Inferior parietal cortex (tissue), 1 donor: ENCODE results near the gene SLIT3.
A peak's percentile ranks its signal among the peaks of the same experiment; 100 is the strongest.

ENCODE experiments used
- DNase-seq: peaks from one replicate; pipeline ENCODE4 v3.0.0-alpha.2; 2016; ENCODE audit errors: extremely low spot score

SLIT3 gene

GRCh38 chr5:168831383-168831782, 469.6 kb downstream of the SLIT3 start:
- DNase-seq = no peak

GRCh38 chr5:168830833-168831232, 470.1 kb downstream of the SLIT3 start:
- no peak for DNase-seq

GRCh38 chr5:168829922-168830417, 471.0 kb downstream of the SLIT3 start:
- no peak for DNase-seq

GRCh38 chr5:168829044-168829443, 471.9 kb downstream of the SLIT3 start:
- no peak for DNase-seq

GRCh38 chr5:168827636-168828035, 473.3 kb downstream of the SLIT3 start:
- no peak for DNase-seq

GRCh38 chr5:168826246-168826725, 474.7 kb downstream of the SLIT3 start:
- no peak for DNase-seq

DNA sequence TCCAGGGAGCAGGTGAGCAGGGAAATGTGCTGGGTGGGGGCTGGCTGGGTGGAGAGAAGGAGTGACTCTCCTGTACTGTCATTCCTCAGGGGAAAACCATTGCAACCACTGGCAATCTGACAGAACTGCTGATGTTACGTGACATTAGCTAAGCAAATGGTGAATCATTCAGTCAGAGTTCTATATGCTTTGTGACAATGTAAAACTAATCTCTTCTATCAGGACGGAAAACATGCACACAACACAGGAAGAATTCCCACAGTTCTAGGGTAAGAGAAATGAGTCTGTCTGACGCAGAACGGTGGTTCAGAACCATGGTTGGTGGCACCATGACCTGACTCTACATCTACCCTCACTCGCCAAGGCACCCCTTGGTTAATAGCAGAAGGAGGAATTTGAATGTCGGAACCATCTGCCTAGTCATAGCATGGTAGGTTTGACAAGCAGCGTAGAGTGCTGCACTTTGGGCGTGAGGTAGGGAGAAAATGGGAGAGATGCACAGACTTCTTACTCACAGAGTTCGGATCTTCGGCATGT, 478.1 kb downstream of the SLIT3 start:
- no peak for DNase-seq

- DNase-seq = no peak
These were observed 478.6 kb downstream of the SLIT3 start for GRCh38 chr5:168822248-168822744.

GRCh38 chr5:168820874-168821273, 480.1 kb downstream of the SLIT3 start:
- no peak for DNase-seq

DNA sequence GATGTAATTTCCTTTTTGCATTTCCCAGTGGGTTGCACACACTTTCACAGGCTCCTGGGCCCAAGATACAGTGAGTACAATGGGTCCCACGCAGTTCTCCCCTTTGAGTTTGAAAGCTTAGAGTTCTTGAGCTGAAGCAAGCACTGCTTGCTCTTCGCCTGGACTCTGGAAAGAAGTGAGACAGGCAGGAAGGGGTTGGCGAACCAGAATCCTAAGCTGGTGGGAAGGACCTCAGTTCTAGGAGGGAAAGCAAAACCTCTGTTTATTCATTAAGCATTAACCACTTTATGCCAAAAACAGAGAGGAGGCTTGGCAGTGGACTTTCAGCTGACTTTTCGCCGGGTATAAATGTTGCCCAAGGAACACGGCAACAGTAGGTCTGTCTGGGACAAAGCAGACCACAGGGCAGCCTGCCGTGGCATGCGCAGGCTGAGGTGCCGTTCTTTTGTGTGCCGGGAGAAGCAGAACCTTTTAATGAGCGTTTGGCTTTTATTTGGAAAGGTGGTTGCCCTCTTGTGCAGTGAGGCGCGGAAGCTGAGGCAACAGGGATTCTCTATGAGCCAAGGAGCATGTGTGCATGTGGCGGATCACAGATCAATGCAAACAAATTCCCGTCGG, 481.8 kb downstream of the SLIT3 start:
- no peak for DNase-seq

DNA sequence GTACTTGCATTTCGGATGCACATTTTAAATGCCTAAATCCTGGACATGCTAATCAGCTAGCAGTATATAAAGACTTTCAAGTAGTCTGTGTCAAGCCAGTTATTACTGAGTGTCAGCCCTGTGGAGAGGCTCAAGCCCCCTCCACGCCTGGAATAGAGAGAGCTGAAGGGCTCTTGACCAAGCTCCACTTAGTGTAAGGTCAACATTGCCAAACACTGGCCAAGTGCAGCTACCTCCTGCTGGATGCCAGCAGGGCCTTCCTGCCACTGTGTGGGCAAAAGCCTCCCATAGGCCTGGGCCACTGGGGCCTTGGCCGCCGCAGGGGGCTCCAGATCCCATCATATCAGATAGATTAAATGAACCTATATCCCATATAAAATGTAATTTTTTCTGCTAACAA, 482.4 kb downstream of the SLIT3 start:
- no peak for DNase-seq

- no peak for DNase-seq
These were observed 483.3 kb downstream of the SLIT3 start for GRCh38 chr5:168817591-168817990.

- no peak for DNase-seq
These were observed 484.3 kb downstream of the SLIT3 start for GRCh38 chr5:168816661-168817060.

DNA sequence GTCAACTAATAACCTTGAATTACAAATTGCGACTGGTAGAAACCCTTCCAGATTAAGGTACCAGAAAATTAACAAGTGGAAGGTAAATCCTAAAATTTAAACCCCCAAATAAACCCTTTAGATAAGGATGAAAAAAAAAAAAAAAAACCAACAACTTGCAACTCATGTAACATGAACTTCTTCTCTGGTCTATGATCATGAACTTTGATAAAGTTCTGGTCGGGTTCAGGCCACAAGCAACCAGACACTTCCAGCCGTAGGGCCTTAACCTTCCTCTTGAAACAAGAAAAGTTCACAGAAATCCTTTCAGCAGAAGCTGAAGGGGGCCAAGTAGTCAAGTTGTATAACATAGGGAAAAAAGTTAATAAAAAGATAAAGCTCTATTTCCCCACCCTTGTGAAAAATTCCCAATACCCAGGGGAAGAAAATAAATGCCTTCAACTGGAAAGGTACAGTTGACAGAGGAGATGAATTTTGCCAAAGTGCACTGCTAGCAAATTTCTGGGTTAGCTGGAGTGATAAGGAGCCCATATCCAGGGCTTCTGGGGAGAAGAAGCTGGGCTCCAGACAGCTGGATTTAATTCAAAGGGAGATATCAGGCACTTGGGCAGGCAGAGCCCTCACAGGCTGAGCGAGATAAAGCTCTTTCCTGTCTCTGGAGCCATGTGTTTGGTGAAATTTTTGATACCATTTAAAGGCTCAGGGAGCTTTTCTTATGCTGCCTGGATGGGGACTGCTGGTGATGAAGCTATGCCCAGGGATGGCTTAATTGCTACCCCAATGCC, 487.6 kb downstream of the SLIT3 start:
- no peak for DNase-seq

DNA sequence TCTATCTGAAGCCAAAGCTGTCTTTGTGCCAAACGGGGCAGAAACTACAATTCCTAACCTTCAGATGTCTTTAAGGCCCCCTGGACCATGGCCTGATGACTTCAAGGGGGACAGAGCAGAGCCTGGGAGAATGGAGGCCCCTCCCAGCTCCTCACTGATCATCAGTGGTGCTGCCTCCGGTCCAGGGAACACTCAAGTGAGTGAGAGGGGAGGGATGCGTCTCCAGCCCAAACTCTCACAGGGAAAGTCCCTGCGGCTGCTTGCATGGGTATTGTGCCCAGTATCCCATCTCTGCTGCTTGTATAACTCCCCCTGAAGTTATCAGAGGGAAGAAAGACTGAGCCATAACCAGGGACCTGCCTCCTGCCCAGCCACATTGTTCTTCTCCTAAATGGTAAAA, 490.3 kb downstream of the SLIT3 start:
- DNase-seq = no peak

DNA sequence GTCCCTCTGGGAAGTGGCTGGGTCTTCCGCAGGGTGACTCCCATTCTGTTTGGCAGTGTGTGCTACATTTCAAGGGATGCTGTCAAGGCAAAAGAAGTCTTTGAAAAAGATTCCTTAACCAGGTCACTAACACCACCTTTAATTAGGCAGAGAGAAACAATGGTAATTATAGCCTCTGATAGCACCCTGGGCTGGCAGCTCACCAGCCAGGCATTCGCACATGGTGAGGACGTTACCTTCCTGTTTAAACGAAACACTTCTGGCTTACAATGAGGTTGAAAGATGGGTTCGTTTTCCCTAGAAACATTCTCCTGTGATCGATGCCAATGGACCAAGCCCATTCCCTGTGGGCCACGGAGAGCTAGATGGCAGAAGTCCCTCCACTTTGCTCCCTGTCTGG, 491.7 kb downstream of the SLIT3 start:
- DNase-seq = no peak

- no peak for DNase-seq
These were observed 492.8 kb downstream of the SLIT3 start for GRCh38 chr5:168808051-168808616.

- DNase-seq = no peak
These were observed 493.7 kb downstream of the SLIT3 start for GRCh38 chr5:168807287-168807686.

DNA sequence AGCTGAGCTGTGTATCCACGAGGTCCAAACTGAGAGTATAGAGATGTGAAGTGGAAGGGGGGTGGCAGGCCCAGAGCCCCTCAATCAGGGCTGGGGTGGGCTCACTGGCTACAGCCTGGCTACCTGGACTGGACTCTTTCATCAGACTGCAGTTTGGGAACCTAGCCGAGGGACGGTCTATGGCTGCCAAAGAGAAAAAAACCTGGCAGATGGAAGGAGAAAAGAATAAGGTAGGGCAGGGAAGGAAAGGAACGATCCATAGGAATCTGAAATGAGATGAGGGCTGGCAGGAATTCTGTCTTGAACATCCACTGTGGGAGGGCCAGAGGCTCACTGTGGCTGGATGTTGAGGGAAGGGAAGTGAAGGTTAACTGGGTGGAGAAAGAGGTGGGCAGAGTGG, 497.4 kb downstream of the SLIT3 start:
- DNase-seq = no peak

GRCh38 chr5:168802337-168802736, 498.6 kb downstream of the SLIT3 start:
- DNase-seq = peak; percentile 19

- no peak for DNase-seq
These were observed 499.4 kb downstream of the SLIT3 start for GRCh38 chr5:168801567-168801966.

DNA sequence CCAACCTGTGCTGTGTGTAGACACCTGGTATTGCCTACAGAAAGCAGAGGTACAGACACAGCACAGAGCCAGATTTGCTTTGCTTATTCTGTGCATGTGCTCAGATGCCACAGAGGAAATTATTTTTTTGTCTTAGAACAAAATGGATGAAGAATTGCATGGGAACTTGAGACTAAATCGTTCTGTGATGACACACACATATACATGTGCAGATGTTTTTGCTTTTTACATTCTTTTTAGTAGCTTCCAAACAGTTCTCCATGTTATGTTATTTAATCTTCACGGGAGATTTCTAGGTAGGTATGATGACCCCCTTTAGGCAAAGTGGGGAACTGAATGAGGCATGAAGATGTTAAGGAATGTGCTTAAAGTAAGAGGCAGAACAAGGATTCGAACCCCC, 500.2 kb downstream of the SLIT3 start:
- DNase-seq = no peak
